Mesenchymal stem cell (in vitro differentiated cells and primary cell): Measurements from ENCODE around the gene CCM2.

ENCODE experiments used
- DNase-seq: peaks from one replicate; pipeline ENCODE4 v3.0.0-alpha.2; 2013
- H2AFZ ChIP-seq: one replicate; pipeline ENCODE4 v1.6.1; 2013; ENCODE audit warnings: low read depth, mild to moderate bottlenecking, control low read depth, inconsistent platforms, low read length, moderate library complexity
- H2AK5ac ChIP-seq: 2 replicates; pipeline ENCODE4 v1.6.1; 2013; ENCODE audit warnings: low read length, moderate library complexity, mild to moderate bottlenecking, inconsistent platforms; ENCODE audit not compliant: severe bottlenecking
- H2BK120ac ChIP-seq: one replicate; pipeline ENCODE4 v1.6.1; 2013; ENCODE audit warnings: low read depth, mild to moderate bottlenecking, inconsistent platforms, low read length, moderate library complexity
- H2BK12ac ChIP-seq, 2 experiments: one replicate each; pipeline ENCODE4 v1.6.1; 2013; ENCODE audit warnings: inconsistent platforms in 2 of 2, low read length in 2 of 2, mild to moderate bottlenecking in 2 of 2, moderate library complexity in 2 of 2, control low read depth in 1 of 2
- H2BK15ac ChIP-seq: one replicate; pipeline ENCODE4 v1.6.1; 2013; ENCODE audit warnings: mild to moderate bottlenecking, low read depth, inconsistent platforms; ENCODE audit not compliant: poor library complexity, severe bottlenecking
- H2BK5ac ChIP-seq: 2 replicates; pipeline ENCODE4 v1.6.1; 2013; ENCODE audit warnings: low read depth, mild to moderate bottlenecking, low read length, control low read depth, inconsistent platforms; ENCODE audit not compliant: poor library complexity, severe bottlenecking
- H3K14ac ChIP-seq, 2 experiments: one replicate each; pipeline ENCODE4 v1.6.1; 2013; ENCODE audit warnings: inconsistent platforms in 2 of 2, low read length in 2 of 2, control low read depth in 1 of 2, mild to moderate bottlenecking in 1 of 2, moderate library complexity in 1 of 2
- H3K18ac ChIP-seq, 2 experiments: one replicate each; pipeline ENCODE4 v1.6.1; 2013; ENCODE audit warnings: inconsistent platforms in 2 of 2, low read length in 2 of 2, control low read depth in 1 of 2, low read depth in 1 of 2, mild to moderate bottlenecking in 1 of 2
- H3K23ac ChIP-seq, 2 experiments: one replicate each; pipeline ENCODE4 v1.6.1; 2013; ENCODE audit warnings: inconsistent platforms in 2 of 2, low read length in 2 of 2, mild to moderate bottlenecking in 2 of 2, moderate library complexity in 2 of 2, control low read depth in 1 of 2
- H3K27ac ChIP-seq: 2 replicates; pipeline ENCODE4 v1.5.1; 2013; ENCODE audit warnings: mild to moderate bottlenecking, moderate library complexity, low read length, control low read depth, inconsistent platforms; ENCODE audit not compliant: poor library complexity, severe bottlenecking
- H3K27me3 ChIP-seq, 2 experiments: 2 replicates each; pipeline versions ENCODE4 v1.6.1 to v1.7.0; 2013; ENCODE audit warnings: low read length in 2 of 2, mild to moderate bottlenecking in 2 of 2, moderate library complexity in 2 of 2, control low read depth in 1 of 2, inconsistent platforms in 1 of 2; ENCODE audit not compliant: control insufficient read depth in 1 of 2, insufficient read depth in 1 of 2
- H3K36me3 ChIP-seq, 2 experiments: 2 replicates each; pipeline versions ENCODE4 v1.6.1 to v1.7.0; 2013; ENCODE audit warnings: low read length in 2 of 2, control low read depth in 1 of 2, inconsistent platforms in 1 of 2, low read depth in 1 of 2, mild to moderate bottlenecking in 1 of 2; ENCODE audit not compliant: insufficient read depth in 2 of 2, control insufficient read depth in 1 of 2
- H3K4ac ChIP-seq, 2 experiments: one replicate each; pipeline ENCODE4 v1.6.1; 2013; ENCODE audit warnings: inconsistent platforms in 2 of 2, low read length in 2 of 2, mild to moderate bottlenecking in 2 of 2, moderate library complexity in 2 of 2, control low read depth in 1 of 2, low read depth in 1 of 2
- H3K4me1 ChIP-seq: 2 replicates; pipeline ENCODE4 v1.6.1; 2013; ENCODE audit warnings: low read depth, low read length, control low read depth; ENCODE audit not compliant: control insufficient read depth, insufficient read depth
- H3K4me2 ChIP-seq: 2 replicates; pipeline ENCODE4 v1.6.1; 2013; ENCODE audit warnings: low read length, mild to moderate bottlenecking, inconsistent platforms; ENCODE audit not compliant: poor library complexity, severe bottlenecking
- H3K4me3 ChIP-seq, 2 experiments: 2 replicates each; pipeline versions ENCODE4 v1.5.1 to v1.7.0; 2013; ENCODE audit warnings: low read length in 2 of 2, mild to moderate bottlenecking in 2 of 2, control low read depth in 1 of 2, low read depth in 1 of 2; ENCODE audit not compliant: insufficient read depth in 1 of 2
- H3K79me1 ChIP-seq: replicated peaks from 2 replicates; pipeline ENCODE4 v1.6.1; 2013; ENCODE audit warnings: mild to moderate bottlenecking, control low read depth, low read length, inconsistent platforms; ENCODE audit not compliant: poor library complexity, severe bottlenecking
- H3K9ac ChIP-seq: 2 replicates; pipeline ENCODE4 v1.7.0; 2013; ENCODE audit warnings: mild to moderate bottlenecking, low read length, moderate library complexity
- H3K9me3 ChIP-seq: 2 replicates; pipeline ENCODE4 v1.7.0; 2013; ENCODE audit warnings: mild to moderate bottlenecking, low read length; ENCODE audit not compliant: control insufficient read depth
- H4K8ac ChIP-seq: one replicate; pipeline ENCODE4 v1.6.1; 2013; ENCODE audit warnings: inconsistent platforms, mild to moderate bottlenecking, low read length, moderate library complexity
- H4K91ac ChIP-seq: one replicate; pipeline ENCODE4 v1.6.1; 2013; ENCODE audit warnings: mild to moderate bottlenecking, low read length, inconsistent platforms
- WGBS: methylation state at CpG from one replicate; pipeline ENCODE4 v1.1.7; 2013; ENCODE audit warnings: mixed read lengths; 5-methylcytosine and 5-hydroxymethylcytosine counted together

Gene CCM2

DNA sequence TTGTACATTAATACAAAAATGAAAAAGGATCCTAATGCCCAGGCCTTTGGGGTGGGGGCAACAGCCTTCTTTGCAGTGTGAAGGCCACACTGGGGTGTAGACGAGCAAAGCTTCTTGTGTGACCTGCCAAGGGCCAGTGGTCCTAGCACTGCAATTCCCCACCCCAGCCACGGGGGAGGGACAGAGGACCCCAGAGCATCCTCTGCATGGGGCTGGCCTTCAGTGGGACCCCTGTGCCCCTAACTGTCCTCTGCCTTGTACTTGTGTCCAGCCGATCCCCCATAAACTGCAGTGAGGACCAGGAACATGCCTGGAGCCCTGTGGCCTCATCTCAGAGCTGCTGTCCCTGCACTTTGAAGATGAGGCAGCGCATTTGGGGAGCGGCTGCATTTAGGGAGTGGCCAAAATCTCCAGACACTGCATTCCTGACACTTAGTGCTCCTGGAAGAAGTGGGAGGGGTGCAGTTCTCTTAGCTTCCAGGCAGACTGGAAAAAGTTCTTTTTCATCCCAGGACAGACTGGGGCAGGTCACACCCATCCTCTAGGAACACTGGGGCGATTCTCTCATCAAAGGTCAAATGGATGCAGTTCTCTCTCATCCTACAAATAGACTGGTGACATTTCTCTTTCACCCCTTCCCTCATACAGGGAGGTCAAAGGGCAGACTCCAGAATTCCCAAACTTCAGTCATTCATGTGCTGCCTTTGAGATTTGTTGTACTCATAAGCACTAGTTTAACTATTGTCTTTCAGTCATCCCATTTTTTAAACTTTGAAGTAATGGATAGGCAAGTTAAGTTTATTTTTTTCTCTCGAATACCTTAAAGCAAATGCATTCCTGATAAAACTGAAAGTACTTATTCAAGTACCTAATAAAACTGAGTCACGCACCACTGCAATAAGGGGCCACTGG, 20.3 kb upstream of the CCM2 start:
- Histone ChIP-seq H3K18ac (no peak overlapping the region), H3K9ac (peak overlapping the region; percentile 15), H4K91ac (no peak overlapping the region), H3K36me3 (peaks cover 44 to 62% of the 10 kb centered on the region in 2 experiments), H2AFZ (no peak overlapping the region), H4K8ac (no peak overlapping the region), H3K27me3 (no peaks in the 10 kb centered on the region), H3K27ac (no peak overlapping the region), H3K4ac (no peak overlapping the region), H2AK5ac (no peak overlapping the region), H3K4me1 (peaks cover 12% of the 10 kb centered on the region), H3K9me3 (no peaks in the 10 kb centered on the region), H3K14ac (no peak overlapping the region), H2BK12ac (no peak overlapping the region), H3K79me1 (peaks cover 7% of the 10 kb centered on the region), H2BK15ac (no peak overlapping the region), H2BK120ac (no peak overlapping the region), H3K23ac (no peak overlapping the region), H3K4me3 (no peak overlapping the region), H2BK5ac (no peak overlapping the region), H3K4me2 (no peak overlapping the region)
- DNase-seq, result no peak
- WGBS, result 74% methylated on average over 8 of the region's 8 CpGs

DNA sequence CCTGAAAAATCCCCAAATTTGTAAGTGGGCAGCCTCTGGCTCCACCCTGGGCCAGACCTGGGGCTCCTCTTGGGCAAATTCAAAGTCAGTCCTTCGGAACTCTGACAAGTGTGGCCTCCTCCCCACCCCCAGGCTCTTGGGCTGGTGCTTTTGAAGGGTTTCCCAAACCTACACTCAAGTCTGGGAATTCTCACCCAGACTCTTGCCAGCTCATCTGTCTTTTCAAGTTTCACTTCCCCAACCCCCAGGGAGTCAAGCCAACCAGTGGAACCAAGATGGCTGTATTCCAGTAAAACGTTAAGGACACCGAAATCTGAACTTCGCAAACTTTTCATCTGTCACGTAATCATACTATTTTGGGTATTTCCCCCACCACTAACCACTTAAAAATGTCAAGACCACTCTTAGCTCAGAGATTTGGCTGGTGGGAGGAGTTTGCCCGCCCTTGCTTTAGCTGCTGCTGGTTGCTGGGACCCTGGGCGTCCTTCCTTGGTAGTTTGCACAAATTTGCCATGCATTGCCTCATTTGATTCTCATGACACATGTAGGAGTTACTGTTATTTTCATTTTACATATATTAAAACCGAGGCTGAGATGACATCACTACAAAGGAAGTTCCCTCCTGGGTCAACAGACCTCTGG, 19.5 kb upstream of the CCM2 start:
- Histone ChIP-seq H3K4ac (no peak overlapping the region), H2AFZ (no peak overlapping the region), H3K79me1 (peaks cover 7% of the 10 kb centered on the region), H3K4me2 (no peak overlapping the region), H2BK120ac (no peak overlapping the region), H2BK15ac (no peak overlapping the region), H3K36me3 (peaks cover 52 to 57% of the 10 kb centered on the region in 2 experiments), H2AK5ac (no peak overlapping the region), H3K27ac (peak overlapping the region; percentile 16), H2BK5ac (no peak overlapping the region), H2BK12ac (no peak overlapping the region), H3K27me3 (no peaks in the 10 kb centered on the region), H3K4me3 (no peak overlapping the region), H3K4me1 (peaks cover 12% of the 10 kb centered on the region), H4K8ac (no peak overlapping the region), H3K9ac (peak overlapping the region; percentile 15), H4K91ac (no peak overlapping the region), H3K9me3 (no peaks in the 10 kb centered on the region), H3K23ac (no peak overlapping the region), H3K14ac (no peak overlapping the region), H3K18ac (no peak overlapping the region)
- peak; percentile 47 for DNase-seq
- WGBS, result 80% methylated on average over 7 of the region's 8 CpGs

DNA sequence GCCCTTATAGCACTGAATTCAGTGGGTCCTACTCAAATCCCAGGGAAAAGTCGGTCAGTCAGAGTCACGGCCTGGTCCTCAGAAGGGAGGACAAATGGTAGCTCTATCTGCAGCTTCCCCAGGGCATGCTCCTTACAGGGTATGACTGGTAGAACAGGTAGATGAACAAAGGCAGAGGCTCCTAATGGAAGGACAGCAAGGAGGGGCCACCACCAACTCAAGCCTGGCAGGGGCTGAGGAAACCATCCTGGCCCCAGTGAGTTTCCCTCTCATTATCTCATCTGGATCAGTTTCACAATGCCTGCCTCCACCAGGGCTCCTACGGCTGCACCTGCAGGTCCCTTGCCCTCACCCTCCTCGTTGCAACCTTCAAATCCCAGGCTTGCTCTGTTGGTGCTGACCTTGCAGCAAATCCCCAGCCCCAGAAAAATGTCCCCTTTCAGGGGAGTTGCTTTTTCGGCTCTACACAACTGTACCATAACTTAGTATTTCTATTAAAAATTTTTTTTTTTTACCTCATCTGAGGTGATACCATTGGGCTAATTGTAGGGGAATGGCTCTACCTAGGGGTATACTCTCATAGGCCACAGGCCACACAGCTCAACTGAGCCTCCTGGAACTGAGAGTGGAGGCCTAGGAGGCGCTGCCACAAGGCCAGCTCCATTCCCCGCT, 18.8 kb upstream of the CCM2 start:
- Histone ChIP-seq H4K8ac (no peak overlapping the region), H2BK5ac (no peak overlapping the region), H2AFZ (no peak overlapping the region), H4K91ac (no peak overlapping the region), H3K4ac (no peak overlapping the region), H3K27ac (no peak overlapping the region), H2BK120ac (no peak overlapping the region), H3K79me1 (peaks cover 7% of the 10 kb centered on the region), H3K14ac (no peak overlapping the region), H2BK12ac (no peak overlapping the region), H2AK5ac (no peak overlapping the region), H3K4me2 (no peak overlapping the region), H3K9ac (no peak overlapping the region), H2BK15ac (no peak overlapping the region), H3K9me3 (no peaks in the 10 kb centered on the region), H3K18ac (no peak overlapping the region), H3K27me3 (no peaks in the 10 kb centered on the region), H3K36me3 (peaks cover 51 to 54% of the 10 kb centered on the region in 2 experiments), H3K4me1 (peaks cover 15% of the 10 kb centered on the region), H3K23ac (no peak overlapping the region), H3K4me3 (no peak overlapping the region)
- DNase-seq, result no peak
- 96% methylated on average over 6 of the region's 7 CpGs for WGBS

DNA sequence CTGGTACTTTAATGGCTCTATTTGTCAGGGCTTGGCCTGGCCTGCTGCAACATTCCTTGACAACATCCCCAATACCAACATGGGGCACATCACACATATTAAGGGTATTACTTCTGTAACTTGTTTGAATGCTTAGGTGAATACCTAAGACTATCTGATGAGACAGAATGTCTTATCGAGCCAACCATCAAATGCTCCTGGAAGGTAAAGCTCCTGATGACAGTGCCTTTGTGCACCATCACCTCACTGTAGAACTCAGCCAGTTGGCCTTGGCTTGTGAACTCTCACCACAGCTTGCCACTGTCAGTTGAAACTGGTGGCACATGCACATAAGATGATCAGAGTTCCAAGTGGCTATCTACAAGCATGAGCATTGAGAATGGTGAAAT, 17.5 kb upstream of the CCM2 start:
- Histone ChIP-seq H3K4ac (no peak overlapping the region), H2AK5ac (no peak overlapping the region), H4K91ac (no peak overlapping the region), H2BK15ac (no peak overlapping the region), H3K14ac (no peak overlapping the region), H3K4me2 (no peak overlapping the region), H3K9ac (no peak overlapping the region), H3K23ac (no peak overlapping the region), H3K4me3 (no peak overlapping the region), H2BK12ac (no peak overlapping the region), H3K27me3 (no peaks in the 10 kb centered on the region), H2AFZ (no peak overlapping the region), H3K4me1 (peaks cover 16% of the 10 kb centered on the region), H3K27ac (no peak overlapping the region), H3K9me3 (no peaks in the 10 kb centered on the region), H2BK5ac (no peak overlapping the region), H3K79me1 (peaks cover 7% of the 10 kb centered on the region), H3K36me3 (peaks cover 41 to 54% of the 10 kb centered on the region in 2 experiments), H4K8ac (no peak overlapping the region), H2BK120ac (no peak overlapping the region), H3K18ac (no peak overlapping the region)
- 100% methylated on average over 1 of the region's 1 CpG for WGBS
- no peak for DNase-seq
